ENCODE measurements around the gene SOS2. TPM values are rescaled to one million over a fixed set of nuclear protein-coding genes. Genes with fewer than 3 reads are reported as not detected.

Gene SOS2
- total RNA-seq, 4 donors from 2014 or later, result 39.7 to 58.8 (median 50.6) TPM

- Histone ChIP-seq H3K9me3 (no peaks in the 10 kb centered on the region), H3K27ac (no peak overlapping the region), H3K4me1 (no peaks in the 10 kb centered on the region), H3K36me3 (peaks cover 0 to 14% of the 10 kb centered on the region in 2 donors), H3K27me3 (no peaks in the 10 kb centered on the region), H3K4me3 (no peak overlapping the region)
- 55% methylated on average over 1 of the region's 1 CpG; no CpG with 5 or more reads in 1 of the 2 donors for WGBS, 2 donors (ENCODE audit: low coverage in 1 of 2)
- ATAC-seq, result no peak
- TF ChIP-seq POLR2AphosphoS5 (IDR thresholded peaks at IDR 0.05), result no peak
- no peak for TF ChIP-seq POLR2A (IDR thresholded peaks at IDR 0.05)
- TF ChIP-seq EP300 (IDR thresholded peaks at IDR 0.05), result no peak
Observed at GRCh38 chr14:50095895-50096294, 135.5 kb downstream of the SOS2 start.

DNA sequence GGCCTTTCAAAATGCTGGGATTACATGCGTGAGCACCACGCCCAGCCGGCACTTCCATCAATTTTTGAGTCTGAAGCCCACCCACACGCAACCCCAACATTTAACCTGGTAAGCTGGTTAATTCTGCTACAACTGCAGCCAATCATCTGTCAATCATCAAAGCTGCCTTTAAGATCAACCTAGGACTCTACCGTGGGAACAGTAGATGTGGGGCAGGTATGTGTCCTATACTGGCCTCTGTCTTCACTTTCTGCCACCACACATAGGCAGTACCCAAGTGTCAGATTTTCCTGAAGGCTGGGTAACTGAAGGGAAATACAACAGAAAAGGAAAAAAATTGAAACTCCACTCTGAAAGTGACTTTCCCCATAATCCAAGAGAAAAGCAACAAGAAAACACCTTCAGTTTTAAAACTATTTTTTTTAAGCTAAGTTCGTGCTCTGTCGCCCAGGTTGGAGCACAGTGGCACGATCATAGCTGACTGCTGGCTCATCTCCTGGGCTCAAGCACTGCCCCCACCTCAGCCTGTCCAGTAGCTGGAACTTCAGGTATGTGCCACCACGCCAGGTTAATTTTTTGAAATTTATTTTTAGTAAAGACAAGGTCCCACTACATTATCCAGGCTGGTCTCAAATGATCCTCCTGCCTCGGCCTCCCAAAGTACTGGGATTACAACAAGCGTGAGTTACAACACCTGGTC lies 137.2 kb downstream of the SOS2 start:
- TF ChIP-seq EP300 (IDR thresholded peaks at IDR 0.05), result no peak
- no peak for TF ChIP-seq CTCF (IDR thresholded peaks at IDR 0.05)
- no peak for TF ChIP-seq POLR2A (IDR thresholded peaks at IDR 0.05)
- no peak for TF ChIP-seq POLR2AphosphoS5 (IDR thresholded peaks at IDR 0.05)
- no peak overlapping the region for H3K4me3 ChIP-seq
- ATAC-seq, result no peak
- no peaks in the 10 kb centered on the region for H3K9me3 ChIP-seq
- no peak overlapping the region for H3K27ac ChIP-seq
- peaks cover 0 to 14% of the 10 kb centered on the region in 2 donors for H3K36me3 ChIP-seq
- H3K27me3 ChIP-seq, result no peaks in the 10 kb centered on the region
- 89 to 95% methylated on average over 6 to 7 of the region's 11 CpGs for WGBS, 2 donors (ENCODE audit: low coverage in 1 of 2)
- H3K4me1 ChIP-seq, result no peaks in the 10 kb centered on the region

DNA sequence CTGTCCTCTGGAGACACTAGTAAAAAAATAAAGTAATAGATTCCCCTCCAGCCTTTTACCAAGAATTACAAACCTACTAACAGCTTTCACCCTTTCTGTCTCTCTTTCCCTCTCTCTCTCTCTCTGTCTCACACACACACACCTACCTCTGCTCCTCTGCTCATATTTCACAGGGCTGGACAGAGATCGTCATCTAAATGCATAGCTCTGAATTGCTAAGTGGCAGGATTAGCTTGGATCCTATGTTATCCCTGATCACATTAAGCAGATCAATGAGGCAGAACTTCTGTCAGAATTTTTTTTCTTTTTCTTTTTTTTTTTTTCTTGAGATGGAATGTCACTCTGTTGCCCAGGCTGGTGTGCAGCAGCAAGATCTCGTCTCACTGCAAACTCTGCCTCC lies 137.9 kb downstream of the SOS2 start:
- TF ChIP-seq EP300 (IDR thresholded peaks at IDR 0.05) (no peak), CTCF (IDR thresholded peaks at IDR 0.05) (no peak), POLR2A (IDR thresholded peaks at IDR 0.05) (no peak), POLR2AphosphoS5 (IDR thresholded peaks at IDR 0.05) (no peak)
- H3K27ac ChIP-seq, result no peak overlapping the region
- H3K9me3 ChIP-seq, result no peaks in the 10 kb centered on the region
- no peaks in the 10 kb centered on the region for H3K27me3 ChIP-seq
- peaks cover 0 to 14% of the 10 kb centered on the region in 2 donors for H3K36me3 ChIP-seq
- H3K4me3 ChIP-seq, result no peak overlapping the region
- 92% methylated on average over 1 of the region's 2 CpGs; no CpG with 5 or more reads in 1 of the 2 donors for WGBS, 2 donors (ENCODE audit: low coverage in 1 of 2)
- no peaks in the 10 kb centered on the region for H3K4me1 ChIP-seq
- ATAC-seq, result no peak

- Histone ChIP-seq H3K27ac (no peak overlapping the region), H3K4me3 (no peak overlapping the region), H3K4me1 (no peaks in the 10 kb centered on the region), H3K36me3 (peaks cover 0 to 14% of the 10 kb centered on the region in 2 donors), H3K9me3 (no peaks in the 10 kb centered on the region), H3K27me3 (no peaks in the 10 kb centered on the region)
- TF ChIP-seq POLR2A (IDR thresholded peaks at IDR 0.05) (no peak), EP300 (IDR thresholded peaks at IDR 0.05) (no peak), POLR2AphosphoS5 (IDR thresholded peaks at IDR 0.05) (no peak), CTCF (IDR thresholded peaks at IDR 0.05) (no peak)
- no peak for ATAC-seq
- 89 to 94% methylated on average over 5 to 6 of the region's 6 CpGs for WGBS, 2 donors (ENCODE audit: low coverage in 1 of 2)
Observed at GRCh38 chr14:50092006-50092555, 139.3 kb downstream of the SOS2 start.

DNA sequence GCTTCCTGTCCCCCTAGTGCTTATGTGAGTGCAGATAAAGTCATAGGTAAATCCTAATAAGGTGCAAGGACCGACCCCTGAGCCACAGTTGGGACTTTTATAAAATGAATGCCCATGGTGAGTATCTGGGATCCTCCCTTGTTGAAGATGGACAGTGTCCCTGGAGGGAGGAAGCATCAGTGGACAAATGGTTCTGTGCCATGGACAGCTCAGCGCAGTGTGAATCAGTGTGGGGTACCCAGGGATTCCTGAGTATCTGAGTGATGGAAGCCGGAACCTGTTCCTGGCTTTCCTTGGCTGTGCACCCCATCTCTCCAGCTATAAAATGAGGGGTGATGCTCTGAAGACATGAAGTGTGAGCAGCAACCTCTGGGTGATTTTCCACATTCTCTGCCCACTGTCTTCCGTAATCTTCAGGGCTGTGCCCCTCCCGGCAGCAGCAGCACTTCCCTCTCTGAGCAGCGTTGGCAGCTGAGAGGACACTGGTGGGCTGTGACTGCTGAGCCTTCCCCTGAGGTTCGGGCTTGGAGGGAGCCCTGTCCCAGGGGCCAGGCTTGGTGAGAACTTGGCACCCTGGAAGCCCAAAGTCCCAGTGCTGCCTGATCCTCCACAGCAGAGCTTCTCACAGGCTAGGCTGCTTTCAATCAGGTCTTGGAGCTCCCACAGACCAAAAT lies 140.0 kb downstream of the SOS2 start:
- 86 to 100% methylated on average over 1 of the region's 7 CpGs for WGBS, 2 donors (ENCODE audit: low coverage in 1 of 2)
- no peak for TF ChIP-seq POLR2AphosphoS5 (IDR thresholded peaks at IDR 0.05)
- no peak for TF ChIP-seq CTCF (IDR thresholded peaks at IDR 0.05)
- no peak for TF ChIP-seq POLR2A (IDR thresholded peaks at IDR 0.05)
- no peak for TF ChIP-seq EP300 (IDR thresholded peaks at IDR 0.05)
- Histone ChIP-seq H3K4me3 (no peak overlapping the region), H3K4me1 (no peaks in the 10 kb centered on the region), H3K27me3 (no peaks in the 10 kb centered on the region), H3K9me3 (no peaks in the 10 kb centered on the region), H3K27ac (no peak overlapping the region), H3K36me3 (peaks cover 0 to 14% of the 10 kb centered on the region in 2 donors)
- no peak for ATAC-seq
